Thymus (tissue), 11 donors: ENCODE results near the gene MAD2L1BP. TPM values are rescaled to one million over a fixed set of nuclear protein-coding genes. Genes with fewer than 3 reads are reported as not detected.
A peak's percentile ranks its signal among the peaks of the same experiment; 100 is the strongest.
"Not testable (repeated sequence)": the region's sequence is repeated elsewhere in the genome, so short reads cannot be mapped to it uniquely, and the experiment has no call there.

Experiments used
- DNase-seq, 9 donors: peaks; one replicate each; pipeline ENCODE4 v3.0.0-alpha.2; 2013; ENCODE audit warnings: low spot score in 9 of 9, low read depth in 6 of 9, missing footprints in 1 of 9
- H3K27ac ChIP-seq, 2 donors: one replicate each; pipeline ENCODE4 v1.5.1; 2013; ENCODE audit warnings: control low read depth in 1 of 2, low read depth in 1 of 2, low read length in 1 of 2, mild to moderate bottlenecking in 1 of 2, moderate library complexity in 1 of 2
- H3K27me3 ChIP-seq, 2 donors: one replicate each; pipeline ENCODE4 v1.5.1; 2013; ENCODE audit warnings: low read length in 1 of 2; ENCODE audit not compliant: control insufficient read depth in 2 of 2, insufficient read depth in 1 of 2
- H3K36me3 ChIP-seq, 2 donors: one replicate each; pipeline ENCODE4 v1.5.1; 2013; ENCODE audit warnings: low read length in 1 of 2, mild to moderate bottlenecking in 1 of 2, moderate library complexity in 1 of 2; ENCODE audit not compliant: control insufficient read depth in 2 of 2, insufficient read depth in 2 of 2
- H3K4me1 ChIP-seq, 2 donors: one replicate each; pipeline ENCODE4 v1.5.1; 2013; ENCODE audit warnings: low read length in 2 of 2; ENCODE audit not compliant: control insufficient read depth in 2 of 2, insufficient read depth in 2 of 2
- H3K4me3 ChIP-seq, 2 donors: one replicate each; pipeline ENCODE4 v1.5.1; 2013; ENCODE audit warnings: low read length in 2 of 2, control low read depth in 1 of 2, mild to moderate bottlenecking in 1 of 2
- H3K9me3 ChIP-seq, 2 donors: one replicate each; pipeline ENCODE4 v1.5.1; 2013; ENCODE audit warnings: low read length in 1 of 2, mild to moderate bottlenecking in 1 of 2; ENCODE audit not compliant: control insufficient read depth in 2 of 2, insufficient read depth in 1 of 2
- WGBS: extraction: QIAGEN DNeasy Blood & Tissue Kit; methylation state at CpG from one replicate; pipeline ENCODE4 v1.1.7; 2013; 5-methylcytosine and 5-hydroxymethylcytosine counted together
- polyA plus RNA-seq: library from polyadenylated mRNA; stranded (reverse); fragments of 200-250 nt; gene quantifications from one replicate; pipeline ENCODE4 v1.2.3, GENCODE V29; 2013
- total RNA-seq: library from RNA; stranded (reverse); fragments of 120-200 nt; gene quantifications from one replicate; pipeline ENCODE4 v1.2.4, GENCODE V29; 2013
- donor health status: healthy.

Gene MAD2L1BP
- total and polyA plus RNA-seq, 2 donors: 33.9 to 48.4 TPM

DNA sequence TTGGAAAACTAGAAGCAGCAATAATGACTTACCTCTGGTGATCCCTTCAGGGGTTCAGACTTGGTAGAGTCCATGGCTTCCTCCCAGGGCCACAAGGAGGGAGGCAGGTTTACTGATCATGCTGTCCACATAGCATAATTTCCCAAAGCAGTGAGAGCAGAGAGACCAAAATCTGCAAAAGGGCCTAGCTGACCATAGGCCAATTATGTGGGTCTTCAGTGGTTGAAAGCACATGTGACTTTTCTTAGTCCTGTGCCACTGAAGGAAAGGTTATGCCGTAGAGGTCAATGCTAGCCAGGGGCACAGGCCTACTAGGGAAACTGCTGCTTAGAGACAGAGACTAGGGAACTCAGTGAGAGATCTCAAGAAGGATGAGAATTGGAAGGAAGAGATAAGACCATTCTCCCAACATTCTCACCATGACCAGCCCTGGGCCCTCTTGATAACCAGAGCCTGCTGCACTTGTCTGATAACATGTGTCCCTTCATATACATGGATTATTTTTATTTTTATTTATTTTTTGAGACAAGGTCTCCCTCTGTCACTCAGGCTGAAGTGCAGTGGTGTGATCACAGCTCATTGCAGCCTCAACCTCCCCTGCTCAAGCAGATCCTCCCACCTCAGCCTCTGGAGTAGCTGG, 4.5 kb upstream of the MAD2L1BP start:
- 98% methylated on average over 1 of the region's 1 CpG for WGBS
- Histone ChIP-seq H3K27me3 (no peaks in the 10 kb centered on the region), H3K27ac (peak overlapping the region in 1 of 2 donors; percentile 26), H3K36me3 (peaks cover 2 to 3% of the 10 kb centered on the region in 2 donors), H3K4me1 (peaks cover 16 to 39% of the 10 kb centered on the region in 2 donors), H3K4me3 (no peak overlapping the region), H3K9me3 (peaks cover 0 to 3% of the 10 kb centered on the region in 2 donors)
- no peak for DNase-seq

DNA sequence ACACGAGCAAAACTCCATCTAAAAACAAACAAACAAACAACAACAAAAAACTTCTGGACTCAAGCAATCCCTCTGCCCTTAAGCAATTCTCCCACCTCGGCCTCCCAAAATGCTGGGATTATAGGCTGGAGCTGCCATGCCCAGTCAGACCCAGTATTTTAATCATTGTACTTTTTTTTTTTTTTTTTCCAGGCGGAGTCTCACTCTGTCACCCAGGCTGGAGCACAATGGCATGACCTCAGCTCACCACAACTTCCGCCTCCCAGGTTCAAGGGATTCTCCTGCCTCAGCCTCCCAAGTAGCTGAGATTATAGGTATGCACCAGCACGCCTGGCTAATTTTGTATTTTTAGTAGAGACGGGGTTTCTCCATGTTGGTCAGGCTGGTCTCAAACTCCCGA, 2.6 kb upstream of the MAD2L1BP start:
- not testable (repeated sequence) for H3K9me3 ChIP-seq, H3K27me3 ChIP-seq, H3K36me3 ChIP-seq, H3K4me3 ChIP-seq, DNase-seq, H3K27ac ChIP-seq
- H3K4me1 ChIP-seq: peaks cover 17 to 38% of the 10 kb centered on the region in 2 donors
- WGBS: 98% methylated on average over 7 of the region's 7 CpGs

DNA sequence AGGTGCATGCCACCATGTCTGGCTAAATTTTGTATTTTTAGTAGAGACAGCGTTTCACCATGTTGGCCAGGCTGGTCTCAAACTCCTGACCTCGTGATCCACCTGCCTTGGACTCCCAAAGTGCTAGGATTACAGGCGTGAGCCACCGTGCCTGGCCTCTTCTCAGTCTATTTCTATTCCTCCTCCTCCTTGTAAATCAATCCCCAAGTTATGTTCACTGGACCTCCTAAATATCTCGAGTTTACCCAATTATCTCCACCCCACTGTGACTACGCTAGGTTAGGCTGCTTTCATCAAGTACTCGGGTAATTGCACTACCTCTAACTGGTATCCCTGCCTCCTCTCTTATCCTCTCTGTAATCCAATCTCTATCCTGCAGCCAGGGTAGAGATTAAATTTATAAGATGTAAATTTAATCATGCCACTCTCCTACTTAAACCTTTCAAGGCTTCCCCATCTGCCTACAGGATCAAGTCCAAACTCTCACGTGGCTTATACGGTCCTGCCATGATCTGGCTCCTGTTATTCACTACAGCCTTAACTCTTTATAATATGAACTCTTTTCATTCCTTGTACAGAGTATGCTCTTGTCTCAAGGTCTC, 837 bp upstream of the MAD2L1BP start:
- 94% methylated on average over 9 of the region's 9 CpGs for WGBS
- H3K36me3 ChIP-seq: peaks cover 13 to 23% of the 10 kb centered on the region in 2 donors
- H3K9me3 ChIP-seq: no peaks in the 10 kb centered on the region
- DNase-seq: no peak
- peaks cover 17 to 32% of the 10 kb centered on the region in 2 donors for H3K4me1 ChIP-seq
- H3K27ac ChIP-seq: peak overlapping the region; percentile 89 to 91
- H3K27me3 ChIP-seq: no peaks in the 10 kb centered on the region
- H3K4me3 ChIP-seq: no peak overlapping the region

DNA sequence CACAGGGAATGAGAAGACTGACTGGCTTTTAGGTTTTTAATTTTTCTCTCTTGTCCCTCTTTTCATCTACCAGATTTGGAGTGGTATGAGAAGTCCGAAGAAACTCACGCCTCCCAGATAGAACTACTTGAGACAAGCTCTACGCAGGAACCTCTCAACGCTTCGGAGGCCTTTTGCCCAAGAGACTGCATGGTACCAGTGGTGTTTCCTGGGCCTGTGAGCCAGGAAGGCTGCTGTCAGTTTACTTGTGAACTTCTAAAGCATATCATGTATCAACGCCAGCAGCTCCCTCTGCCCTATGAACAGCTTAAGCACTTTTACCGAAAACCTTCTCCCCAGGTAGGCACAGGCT, 644 bp downstream of the MAD2L1BP start:
- 39% methylated on average over 7 of the region's 7 CpGs for WGBS
- Histone ChIP-seq H3K4me1 (peaks cover 14 to 26% of the 10 kb centered on the region in 2 donors), H3K36me3 (peaks cover 28 to 38% of the 10 kb centered on the region in 2 donors), H3K27ac (peak overlapping the region; percentile 89 to 91), H3K4me3 (peak overlapping the region; percentile 92 to 93), H3K27me3 (no peaks in the 10 kb centered on the region), H3K9me3 (no peaks in the 10 kb centered on the region)
- peak in 6 of 9 donors; percentile 17 to 61 (median 43) for DNase-seq

DNA sequence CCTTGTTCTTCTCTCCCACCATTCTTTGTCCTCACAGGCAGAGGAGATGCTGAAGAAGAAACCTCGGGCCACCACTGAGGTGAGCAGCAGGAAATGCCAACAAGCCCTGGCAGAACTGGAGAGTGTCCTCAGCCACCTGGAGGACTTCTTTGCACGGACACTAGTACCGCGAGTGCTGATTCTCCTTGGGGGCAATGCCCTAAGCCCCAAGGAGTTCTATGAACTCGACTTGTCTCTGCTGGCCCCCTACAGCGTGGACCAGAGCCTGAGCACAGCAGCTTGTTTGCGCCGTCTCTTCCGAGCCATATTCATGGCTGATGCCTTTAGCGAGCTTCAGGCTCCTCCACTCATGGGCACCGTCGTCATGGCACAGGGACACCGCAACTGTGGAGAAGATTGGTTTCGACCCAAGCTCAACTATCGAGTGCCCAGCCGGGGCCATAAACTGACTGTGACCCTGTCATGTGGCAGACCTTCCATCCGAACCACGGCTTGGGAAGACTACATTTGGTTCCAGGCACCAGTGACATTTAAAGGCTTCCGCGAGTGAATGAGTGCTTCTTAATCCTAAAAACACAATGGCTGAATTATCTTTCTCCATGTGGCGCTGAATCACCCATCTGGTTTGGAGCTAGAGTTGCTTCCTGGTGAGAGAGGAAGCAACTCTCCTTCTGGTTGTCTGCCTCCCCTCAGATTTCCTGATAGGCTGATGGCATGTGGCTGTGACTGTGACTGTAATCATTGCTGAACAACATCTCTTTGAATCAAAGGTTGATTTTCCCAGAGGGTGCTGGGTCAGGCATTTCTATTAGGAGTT, 4.6 kb downstream of the MAD2L1BP start:
- no peak for DNase-seq
- peaks cover 13 to 25% of the 10 kb centered on the region in 2 donors for H3K4me1 ChIP-seq
- H3K9me3 ChIP-seq: no peaks in the 10 kb centered on the region
- peaks cover 0 to 4% of the 10 kb centered on the region in 2 donors for H3K27me3 ChIP-seq
- WGBS: 97% methylated on average over 21 of the region's 21 CpGs
- peaks cover 46 to 50% of the 10 kb centered on the region in 2 donors for H3K36me3 ChIP-seq
- no peak overlapping the region for H3K27ac ChIP-seq
- no peak overlapping the region for H3K4me3 ChIP-seq

- peak in 4 of 9 donors; percentile 34 to 62 (median 42) for DNase-seq
- Histone ChIP-seq H3K4me1 (peaks cover 6 to 10% of the 10 kb centered on the region in 2 donors), H3K36me3 (peaks cover 24 to 31% of the 10 kb centered on the region in 2 donors), H3K4me3 (peak within 1 kb of the TSS; percentile 29 to 50), H3K9me3 (no peaks in the 10 kb centered on the region), H3K27ac (no peak within 1 kb of the TSS), H3K27me3 (peaks cover 0 to 9% of the 10 kb centered on the region in 2 donors)
- WGBS: 14% methylated on average over 52 of the region's 52 CpGs
Measured at GRCh38 chr6:43644940-43645612, 9.4 kb downstream of the MAD2L1BP start, which contains the start of gene RSPH9. RSPH9 (plus strand) TSS chr6:43645036; CDS start chr6:43645099, 63 bp downstream.

GRCh38 chr6:43645613-43645964, 9.9 kb downstream of the MAD2L1BP start:
- no peak for DNase-seq
- no peaks in the 10 kb centered on the region for H3K9me3 ChIP-seq
- H3K27ac ChIP-seq: no peak overlapping the region
- peaks cover 19 to 26% of the 10 kb centered on the region in 2 donors for H3K36me3 ChIP-seq
- WGBS: 17% methylated on average over 9 of the region's 9 CpGs
- H3K27me3 ChIP-seq: peaks cover 0 to 9% of the 10 kb centered on the region in 2 donors
- H3K4me1 ChIP-seq: peaks cover 6 to 10% of the 10 kb centered on the region in 2 donors
- peak overlapping the region; percentile 29 to 50 for H3K4me3 ChIP-seq

DNA sequence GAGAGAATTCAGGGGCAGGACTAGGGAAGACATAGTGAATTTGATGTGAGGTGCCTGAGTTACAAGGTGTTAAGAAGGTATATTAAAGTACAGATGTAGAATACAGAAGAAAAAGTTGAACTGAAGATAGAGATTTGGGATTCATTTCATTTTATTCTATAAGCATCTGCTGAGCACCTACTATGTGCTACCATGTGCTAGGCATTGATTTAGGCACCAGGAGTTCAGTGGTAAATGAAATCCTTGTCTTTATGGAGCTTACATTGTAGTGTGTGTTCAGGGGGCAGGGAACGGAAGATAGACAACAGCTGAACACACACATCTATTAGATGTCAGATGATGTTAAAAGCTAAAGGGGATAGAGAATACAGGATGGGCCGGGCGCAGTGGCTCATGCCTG, 12.0 kb downstream of the MAD2L1BP start:
- H3K9me3 ChIP-seq: no peaks in the 10 kb centered on the region

More for the DNA sequence above, 12.0 kb downstream of the MAD2L1BP start:
- DNase-seq: no peak
- Histone ChIP-seq H3K27ac (no peak overlapping the region), H3K36me3 (peaks cover under 1 to 7% of the 10 kb centered on the region in 2 donors), H3K4me1 (peaks cover 6 to 10% of the 10 kb centered on the region in 2 donors), H3K27me3 (peaks cover 0 to 9% of the 10 kb centered on the region in 2 donors), H3K4me3 (no peak overlapping the region)
- 98% methylated on average over 3 of the region's 3 CpGs for WGBS
